Stimulated activated CD4-positive, alpha-beta T cell treated with anti-CD3 and anti-CD28 coated beads, Interleukin-1b, Interleukin-23, amount 100 ng/mL, for 48 hours (primary cell): ENCODE data around the gene LATS2.
"Not testable (repeated sequence)": the region's sequence is repeated elsewhere in the genome, so short reads cannot be mapped to it uniquely, and the experiment has no call there.

Experiments used
- DNase-seq: peaks from one replicate; pipeline ENCODE4 v3.0.0-alpha.2; 2020

The LATS2 gene

DNA sequence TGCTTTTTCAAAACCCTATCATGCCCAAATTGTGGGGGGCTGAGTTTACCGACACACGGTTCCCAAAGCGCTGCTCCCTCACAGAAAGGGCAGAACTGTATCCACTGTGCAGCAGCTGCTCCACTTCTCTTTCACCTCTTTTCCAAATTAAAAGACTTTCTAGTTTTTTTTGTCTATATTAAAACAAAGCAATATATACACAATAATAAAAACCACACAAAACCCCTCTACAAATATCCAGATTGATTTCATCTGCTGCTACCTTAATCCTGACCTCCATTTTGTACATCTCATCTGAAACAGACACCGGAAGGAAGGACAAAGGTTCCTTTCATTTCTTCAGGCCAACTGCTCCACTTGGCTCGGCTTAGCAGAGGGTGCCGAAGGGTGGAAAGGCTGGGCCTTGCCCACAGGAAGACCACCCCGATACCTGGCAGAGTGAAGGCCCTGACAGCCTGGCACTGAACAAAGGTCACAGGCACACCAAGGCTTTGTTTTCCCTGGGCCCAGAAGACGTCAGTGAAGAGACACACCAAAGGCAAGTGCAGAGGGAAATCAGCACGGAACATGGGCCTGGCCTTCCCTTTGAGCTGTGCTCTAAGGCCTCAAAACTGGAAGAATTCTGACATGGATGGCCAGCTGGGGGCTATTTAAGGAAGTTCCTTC lies 71.6 kb downstream of the LATS2 start:
- DNase-seq = no peak

DNA sequence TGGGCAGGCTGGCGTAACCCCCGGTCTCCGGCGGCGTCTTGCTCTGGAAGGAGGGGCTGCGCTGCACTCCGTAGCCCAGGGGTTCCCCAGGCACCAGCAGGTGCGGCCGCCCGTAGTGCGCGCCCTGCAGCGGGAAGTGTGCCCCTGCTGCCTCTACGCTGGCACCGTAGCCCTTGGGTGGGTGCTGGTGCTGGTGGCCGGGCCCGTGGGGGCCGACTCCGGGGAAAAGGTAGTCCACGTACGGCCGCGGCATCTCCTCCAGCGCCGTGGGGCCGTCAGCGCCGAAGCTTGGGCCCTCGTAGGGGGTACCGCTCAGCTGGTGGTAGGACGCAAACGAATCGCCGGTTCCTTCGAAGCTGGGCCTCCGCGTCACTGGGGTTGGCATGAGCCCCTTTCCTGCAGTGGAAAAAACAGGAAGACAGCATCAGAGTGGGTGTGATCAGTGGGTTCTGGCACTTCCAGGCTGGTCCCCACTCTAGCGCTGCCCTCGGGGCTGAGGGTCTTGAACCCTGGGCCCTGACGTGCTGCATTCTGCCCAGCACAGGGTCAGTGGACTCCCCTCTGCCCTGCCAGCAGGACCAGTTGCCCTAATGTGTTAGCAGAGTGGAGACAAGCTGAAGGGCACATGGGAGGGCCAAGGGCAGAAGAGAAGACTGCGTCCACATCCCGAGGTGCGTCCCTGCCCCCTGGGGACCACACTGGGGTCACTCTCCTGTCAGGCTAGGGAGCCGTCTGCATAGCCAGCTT lies 72.3 kb downstream of the LATS2 start:
- DNase-seq = no peak

DNA sequence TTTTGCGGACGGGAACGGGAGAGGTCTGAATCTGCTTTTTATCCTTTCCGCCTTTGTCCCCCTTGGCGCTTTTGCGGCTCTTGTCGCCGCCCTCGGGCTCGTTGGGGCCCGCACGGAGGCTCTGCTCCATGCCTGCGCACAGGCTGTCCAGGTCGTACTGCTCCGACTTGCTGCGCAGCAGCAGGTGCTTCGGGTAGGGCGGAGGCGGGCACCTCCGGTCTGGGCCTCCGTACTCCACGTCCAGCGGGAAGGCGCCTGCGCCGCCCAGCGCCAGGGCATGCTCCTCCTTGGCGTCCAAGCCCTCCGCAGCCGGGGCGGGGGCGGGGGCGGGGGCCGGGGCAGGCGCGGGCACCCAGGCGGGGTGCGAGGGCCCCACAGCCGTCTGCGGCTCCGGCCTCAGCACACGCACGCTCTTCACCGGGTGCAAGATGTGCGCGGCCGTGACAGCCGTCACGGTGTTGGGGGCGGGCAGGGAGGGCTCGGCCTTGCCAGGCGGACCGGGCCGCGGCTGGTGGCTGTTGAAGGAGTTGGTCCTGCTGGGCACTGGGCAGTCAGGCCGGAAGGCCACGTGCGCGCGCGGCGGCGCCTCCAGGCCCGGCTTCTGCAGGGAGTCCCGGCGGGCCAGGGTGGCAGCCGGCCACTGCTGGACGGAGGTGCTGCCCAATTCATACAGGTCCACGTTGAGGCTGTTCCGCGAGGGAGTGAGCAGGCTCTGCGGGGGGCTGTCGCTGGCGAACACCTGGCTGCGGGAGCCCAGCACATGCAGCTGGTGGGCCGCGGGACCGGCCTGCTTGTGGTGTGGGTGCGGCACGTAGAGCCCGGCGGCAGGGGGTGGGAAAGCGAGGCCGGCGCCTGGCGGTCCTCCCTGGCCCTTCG lies 73.1 kb downstream of the LATS2 start:
- no peak for DNase-seq

DNA sequence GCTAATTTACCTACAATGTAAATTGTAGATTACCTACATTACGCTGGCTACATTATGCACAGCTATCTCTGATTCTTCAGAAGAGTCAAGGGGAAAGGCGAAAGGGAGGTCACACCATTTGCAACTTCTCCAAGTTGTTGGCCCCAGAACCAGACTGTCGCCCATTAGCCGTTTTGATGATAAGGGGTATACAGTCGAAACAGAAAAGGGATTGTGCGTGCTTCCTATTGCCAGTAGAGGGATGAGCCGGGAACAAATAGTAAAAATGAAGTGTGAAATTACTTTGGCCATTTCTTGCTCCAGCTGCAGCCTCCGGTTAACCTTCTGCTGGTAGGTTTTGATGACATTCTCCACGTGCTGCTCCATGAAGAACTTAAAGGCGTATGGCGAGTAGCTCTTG lies 73.8 kb downstream of the LATS2 start:
- DNase-seq = no peak

- no peak for DNase-seq
These were observed 76.5 kb downstream of the LATS2 start for GRCh38 chr13:20984879-20985278.

- DNase-seq = no peak
These were observed 78.0 kb downstream of the LATS2 start for GRCh38 chr13:20983386-20983785.

- no peak for DNase-seq
These were observed 79.9 kb downstream of the LATS2 start for GRCh38 chr13:20981370-20982095.

DNA sequence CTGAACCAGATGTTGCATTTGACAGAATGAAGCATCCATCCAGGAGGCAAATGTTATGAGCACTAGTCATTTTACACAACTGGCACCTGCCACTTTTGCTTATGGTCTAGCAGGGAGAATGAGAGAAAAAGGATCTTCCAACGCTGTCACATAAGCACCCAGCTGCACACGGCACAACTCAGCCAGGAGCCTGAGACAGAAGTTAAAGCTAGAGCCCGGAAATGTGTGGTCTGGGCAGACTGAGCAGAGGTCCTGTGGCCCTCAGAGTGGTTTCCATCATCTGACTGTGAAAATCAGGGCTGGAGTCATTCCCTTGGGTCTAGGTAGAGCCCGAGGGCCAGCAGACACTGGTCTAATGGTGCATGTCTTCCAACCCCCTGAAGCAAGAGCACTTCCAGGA lies 80.5 kb downstream of the LATS2 start:
- no peak for DNase-seq

- DNase-seq = no peak
These were observed 81.0 kb downstream of the LATS2 start for GRCh38 chr13:20980430-20980829.

- no peak for DNase-seq
These were observed 84.0 kb downstream of the LATS2 start for GRCh38 chr13:20977394-20977793.

DNA sequence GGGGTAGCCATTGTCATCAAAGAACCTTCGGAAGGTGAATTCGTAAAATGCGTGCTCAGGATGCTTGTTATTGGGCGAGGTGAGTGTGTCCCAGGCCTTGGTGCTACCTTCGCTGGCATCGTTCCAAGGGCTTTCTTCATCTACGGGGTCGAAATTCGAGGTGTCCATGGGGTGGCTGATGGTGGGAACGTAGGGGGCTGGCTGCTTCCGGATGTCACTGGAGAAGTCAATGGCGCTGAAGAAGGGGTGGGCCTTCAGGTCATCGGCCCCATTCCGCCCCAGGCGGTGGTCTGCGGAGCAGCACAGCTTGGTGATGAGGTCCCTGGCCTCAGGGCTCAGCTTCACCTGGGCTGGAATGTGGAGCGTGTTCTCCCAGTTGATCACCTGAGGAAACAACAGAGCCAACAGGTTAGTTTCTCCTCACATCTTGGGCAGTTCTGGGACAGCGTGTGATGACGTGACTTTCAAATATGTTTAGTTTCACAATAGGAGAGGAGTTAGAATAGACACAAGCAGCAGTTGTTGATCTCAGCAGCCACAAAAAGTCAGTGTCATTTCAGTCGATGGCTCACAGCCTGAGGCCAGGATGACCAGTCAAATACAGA lies 86.3 kb downstream of the LATS2 start:
- no peak for DNase-seq

- no peak for DNase-seq
These were observed 87.4 kb downstream of the LATS2 start for GRCh38 chr13:20973886-20974425.

DNA sequence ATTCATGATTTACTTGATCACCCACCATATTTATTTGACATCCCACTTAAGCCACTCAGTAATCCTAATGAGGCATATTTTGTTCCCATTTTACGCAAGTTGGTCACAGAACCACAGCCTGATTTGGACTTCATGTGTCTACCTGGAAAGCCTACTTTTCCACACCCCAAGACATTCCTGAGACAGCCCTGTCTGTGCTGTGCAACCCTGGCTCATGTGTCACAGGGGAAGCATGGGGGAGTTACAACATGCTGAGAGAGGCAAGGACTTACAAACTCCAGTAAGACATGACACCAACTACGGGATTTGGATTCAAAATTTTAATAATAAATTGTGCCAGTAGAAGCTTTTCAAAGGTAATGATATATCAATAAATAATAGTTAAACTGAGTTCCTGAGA lies 88.7 kb downstream of the LATS2 start:
- no peak for DNase-seq

DNA sequence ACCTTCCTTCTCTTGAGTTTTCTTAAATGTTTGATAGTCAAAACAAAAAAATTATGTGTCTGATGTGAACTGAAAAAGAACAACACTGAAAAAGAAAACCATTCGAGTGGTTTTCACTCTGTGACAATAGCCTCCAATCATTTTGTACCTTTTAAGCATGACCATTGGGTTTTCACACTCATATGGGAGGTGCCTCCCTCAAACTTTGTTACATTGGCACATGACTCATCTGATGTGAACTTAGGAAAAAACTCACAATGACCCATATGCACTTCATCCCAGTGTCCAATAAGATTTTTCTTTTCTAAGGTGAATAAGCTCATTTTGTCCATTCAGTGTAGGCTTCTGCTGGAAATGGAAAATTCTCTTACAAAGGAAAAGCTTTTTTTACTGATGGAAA lies 92.2 kb downstream of the LATS2 start:
- no peak for DNase-seq

DNA sequence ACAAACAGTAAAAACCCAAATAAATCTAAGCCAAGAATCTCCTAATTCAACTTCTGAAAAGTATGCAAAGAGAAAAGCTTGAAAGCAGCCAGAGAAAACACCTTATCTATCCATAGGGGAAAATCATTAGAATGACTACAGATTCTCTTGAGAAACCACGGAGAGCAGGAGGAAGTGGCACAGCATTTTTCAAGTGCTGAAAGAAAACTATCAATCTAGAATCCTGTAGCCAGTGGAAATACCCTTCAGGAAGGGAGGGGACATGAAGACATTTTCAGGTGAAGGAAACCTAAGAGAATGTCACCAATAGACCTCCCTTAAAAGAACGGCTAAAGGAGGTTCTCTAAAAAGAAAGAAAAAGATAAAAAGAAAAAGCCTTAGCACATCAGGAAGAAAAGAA lies 92.6 kb downstream of the LATS2 start:
- DNase-seq = no peak

- no peak for DNase-seq
These were observed 94.0 kb downstream of the LATS2 start for GRCh38 chr13:20967340-20967739.

GRCh38 chr13:20964904-20965303 lies 96.5 kb downstream of the LATS2 start:
- no peak for DNase-seq

DNA sequence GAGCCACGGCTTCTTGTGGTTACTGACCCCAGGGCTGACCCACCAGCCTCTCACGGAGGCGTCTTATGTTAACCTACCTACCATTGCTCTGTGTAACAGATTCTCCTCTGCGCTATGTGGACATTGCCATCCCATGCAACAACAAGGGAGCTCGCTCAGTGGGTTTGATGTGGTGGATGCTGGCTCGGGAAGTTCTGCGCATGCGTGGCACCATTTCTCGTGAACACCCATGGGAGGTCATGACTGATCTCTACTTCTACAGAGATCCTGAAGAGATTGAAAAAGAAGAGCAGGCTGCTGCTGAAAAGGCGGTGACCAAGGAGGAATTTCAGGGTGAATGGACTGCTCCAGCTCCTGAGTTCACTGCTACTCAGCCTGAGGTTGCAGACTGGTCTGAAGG lies 99.7 kb downstream of the LATS2 start:
- DNase-seq = not testable (repeated sequence)

DNA sequence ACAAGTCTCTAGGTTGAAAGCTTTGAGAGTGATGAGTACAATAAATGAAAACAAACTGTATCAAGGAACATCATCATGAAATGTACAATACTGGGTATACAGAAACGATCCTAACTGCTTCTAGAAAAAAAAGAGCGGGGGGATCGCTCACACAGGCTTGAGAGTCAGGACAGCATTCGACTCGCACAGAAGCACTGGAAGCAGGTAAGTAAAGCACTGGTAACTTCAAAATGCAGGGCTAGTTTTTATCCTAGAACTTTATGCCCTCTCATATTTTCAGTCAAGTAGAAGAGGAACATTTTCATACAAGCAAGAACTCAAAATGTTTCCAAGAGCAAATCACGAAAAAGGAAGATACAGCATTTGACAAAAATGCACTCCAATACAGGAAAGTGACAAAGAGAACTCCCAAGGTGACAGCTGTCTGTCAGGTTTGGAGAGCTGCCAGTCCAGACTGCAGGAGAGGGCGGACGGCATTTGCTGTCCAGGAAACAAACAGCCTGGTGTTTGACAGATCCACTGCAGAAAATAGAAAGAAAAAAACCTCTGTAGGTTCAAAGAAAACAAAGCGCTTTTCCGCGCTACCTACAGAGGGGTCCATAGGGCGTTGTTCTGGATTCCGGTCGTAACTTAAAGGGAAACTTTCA lies 100.6 kb downstream of the LATS2 start:
- no peak for DNase-seq

GRCh38 chr13:20957049-20957620 lies 104.3 kb downstream of the LATS2 start:
- not testable (repeated sequence) for DNase-seq

DNA sequence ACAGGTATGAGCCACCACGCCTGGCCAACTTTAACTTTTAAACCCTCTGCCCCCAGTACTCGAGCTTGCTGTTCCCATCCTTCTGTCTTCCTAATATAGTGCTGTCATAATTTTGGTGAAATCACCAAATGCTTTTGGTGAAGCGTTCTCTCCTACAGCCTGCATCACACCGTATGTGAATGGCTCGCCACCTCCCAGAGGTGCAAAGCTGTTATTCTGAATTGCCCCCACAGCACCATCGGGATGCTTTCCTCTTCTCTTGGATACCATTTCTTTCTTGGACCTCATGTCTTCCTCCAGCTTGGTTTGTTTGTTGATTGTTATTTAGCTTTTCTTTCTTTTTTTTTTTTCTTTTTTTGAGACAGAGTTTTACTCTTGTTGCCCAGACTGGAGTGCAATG lies 105.9 kb downstream of the LATS2 start:
- DNase-seq = no peak
